Activated naive CD4-positive, alpha-beta T cell treated with anti-CD3 and anti-CD28 coated beads, Interleukin-2, amount 50 U/mL, for 16 hours (primary cell): ENCODE measurements around the gene LHX3.

Source experiments
- DNase-seq: peaks from one replicate; pipeline ENCODE4 v3.0.0-alpha.2; 2020

LHX3 gene

DNA sequence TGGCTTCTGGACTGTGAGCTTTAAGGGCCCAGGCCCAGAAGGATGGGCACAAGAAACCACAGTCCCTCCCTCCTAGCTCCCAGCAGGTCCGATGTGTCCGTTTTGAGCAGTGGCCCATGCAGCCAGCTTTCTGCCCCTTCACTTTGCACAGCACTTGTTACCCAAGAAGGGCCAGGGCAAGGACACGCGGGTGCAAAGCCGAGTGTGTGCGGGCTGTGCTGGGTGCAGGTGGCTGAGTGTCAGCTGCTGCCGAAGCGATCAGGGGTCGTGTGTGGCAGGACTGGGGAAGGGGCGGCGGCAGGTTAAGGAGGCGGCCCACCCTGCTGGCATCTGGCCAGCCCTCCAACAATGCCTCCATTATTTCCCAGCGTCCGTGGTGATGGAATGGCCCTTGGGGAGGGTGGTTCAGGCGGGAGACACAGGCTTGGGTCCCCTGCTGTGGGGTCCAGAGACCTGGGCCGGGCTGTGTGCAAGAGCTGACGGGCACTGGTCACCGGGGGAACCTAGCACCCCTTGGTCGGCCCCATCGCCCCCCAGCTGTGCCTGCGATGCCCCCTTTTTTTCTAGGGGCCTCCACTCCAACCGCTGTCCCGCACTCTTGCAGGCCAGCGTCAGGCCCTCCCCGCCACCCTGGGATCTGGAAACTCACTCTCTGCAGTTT, 653 bp downstream of the LHX3 start:
- DNase-seq: no peak

DNA sequence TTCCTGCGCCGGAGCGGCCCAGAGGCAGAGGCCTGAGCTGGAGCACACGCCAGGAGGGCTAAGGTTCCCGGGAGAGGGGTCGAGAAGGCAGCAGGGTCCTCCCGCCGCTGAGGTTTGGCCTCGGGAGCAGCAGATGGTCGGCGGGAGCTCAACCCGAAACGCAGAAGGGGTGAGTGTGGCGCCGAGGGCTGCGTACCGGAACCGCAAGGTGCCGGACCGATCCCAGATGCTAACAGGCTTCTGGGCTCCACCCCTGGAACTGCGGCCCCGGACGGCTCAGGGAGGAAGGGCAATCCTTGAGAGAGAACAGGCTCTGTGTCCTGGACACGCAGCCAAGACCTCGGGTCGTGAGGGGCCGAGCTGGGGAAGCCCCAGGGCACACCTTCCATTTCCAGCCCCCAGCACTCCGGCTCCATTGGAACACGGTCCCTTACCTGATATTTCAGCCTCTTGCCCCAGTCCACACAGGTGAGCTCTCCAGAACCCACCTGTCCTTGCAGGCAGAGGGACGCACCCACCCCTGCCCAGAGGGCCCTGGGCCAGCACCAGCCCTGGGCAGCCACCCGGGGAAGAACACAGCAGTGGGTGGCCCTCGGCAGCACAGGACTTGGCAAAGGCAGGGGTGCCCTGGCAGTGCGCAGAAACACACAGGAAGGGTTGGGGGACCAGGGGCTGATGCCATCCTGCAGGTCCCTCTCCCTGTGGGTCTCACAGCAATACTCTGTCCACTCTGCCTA, 1.4 kb downstream of the LHX3 start:
- DNase-seq: no peak

DNA sequence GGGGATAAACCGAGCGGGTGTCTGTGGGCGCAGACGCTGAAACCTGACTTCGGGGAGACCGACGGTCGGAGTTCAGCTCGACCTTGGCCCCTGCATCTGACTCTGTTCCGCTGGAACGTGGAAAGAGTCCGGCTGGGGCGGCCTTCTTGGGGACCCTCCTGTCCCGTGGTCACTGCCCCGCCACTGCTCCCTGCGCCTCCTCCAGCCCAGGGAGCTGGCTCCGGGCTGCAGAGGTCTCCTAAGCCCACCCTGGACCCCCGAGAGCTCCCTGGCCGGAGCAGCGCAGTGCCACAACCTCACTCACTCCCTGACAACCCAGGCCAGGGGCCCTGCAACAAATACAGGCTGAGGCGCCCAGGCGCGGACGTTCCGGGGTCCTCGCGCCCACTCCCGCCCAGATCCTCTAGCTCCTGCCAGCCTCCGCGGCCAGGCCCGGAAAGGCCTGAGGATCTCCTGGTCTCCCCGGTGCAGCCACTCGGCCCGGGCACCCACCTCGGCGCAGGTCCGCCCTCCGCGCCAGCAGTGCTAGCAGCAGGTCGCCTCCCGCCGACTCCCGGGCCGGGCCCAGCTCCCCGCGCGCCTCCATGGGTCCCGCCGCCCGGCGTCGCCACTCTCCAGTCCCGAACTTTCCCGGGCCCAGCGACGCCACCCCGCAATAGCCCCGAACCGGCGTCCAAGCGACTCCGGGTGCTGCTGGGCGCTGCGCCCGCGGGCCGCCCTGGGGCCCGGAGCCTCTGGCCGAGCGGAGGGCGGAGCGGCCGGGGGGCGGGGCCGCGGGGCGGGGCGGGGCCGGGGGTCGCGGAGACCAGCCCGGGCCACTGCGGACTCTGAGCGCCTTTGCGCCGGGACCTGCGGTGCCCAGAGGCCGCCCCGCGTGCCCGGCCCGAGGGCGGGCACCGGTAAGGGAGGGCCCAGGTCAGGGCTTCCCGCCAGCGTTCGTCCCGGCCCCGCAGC, 2.2 kb downstream of the LHX3 start:
- DNase-seq: no peak

DNA sequence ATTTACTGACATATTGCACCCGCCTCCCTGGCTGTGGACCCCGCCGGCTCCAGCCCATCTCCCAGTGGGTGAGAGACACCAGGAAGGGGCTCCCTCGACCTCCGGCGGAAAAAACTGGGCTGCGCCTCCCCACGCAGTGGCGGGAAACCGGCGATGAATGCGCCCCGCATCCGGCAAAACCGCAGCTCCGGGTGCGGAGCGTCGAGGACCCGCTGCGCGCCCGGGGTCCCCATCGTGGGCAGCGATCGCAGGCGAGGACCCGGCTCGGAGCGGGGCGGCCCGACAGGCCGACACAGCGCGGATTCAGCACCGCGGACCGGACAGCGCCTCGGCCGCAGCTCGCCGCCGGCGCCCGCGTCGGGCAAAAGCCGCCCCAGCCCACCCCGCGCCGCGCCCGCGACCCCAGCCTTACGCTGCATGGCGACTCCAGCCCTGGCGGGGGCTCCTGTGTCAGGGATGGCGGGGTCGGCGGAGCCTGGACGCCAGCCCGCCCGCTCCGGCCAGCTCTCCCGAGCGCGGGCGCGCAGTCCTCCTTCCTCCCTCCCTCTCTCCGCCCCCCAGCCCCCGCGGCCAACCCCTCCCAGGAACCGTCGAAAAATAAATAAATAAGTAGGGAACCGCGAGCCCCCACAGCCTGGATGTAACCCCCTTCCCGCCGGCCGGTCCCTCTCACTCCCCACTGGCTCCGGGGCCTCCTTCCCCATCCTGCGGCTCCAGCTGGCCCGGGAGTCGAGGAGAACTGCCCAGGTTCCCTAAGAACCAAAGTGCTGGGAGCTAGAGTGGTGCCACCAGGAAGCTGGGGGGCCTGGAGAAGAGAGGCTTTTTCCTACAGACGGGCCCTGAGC, 3.1 kb downstream of the LHX3 start:
- no peak for DNase-seq

DNA sequence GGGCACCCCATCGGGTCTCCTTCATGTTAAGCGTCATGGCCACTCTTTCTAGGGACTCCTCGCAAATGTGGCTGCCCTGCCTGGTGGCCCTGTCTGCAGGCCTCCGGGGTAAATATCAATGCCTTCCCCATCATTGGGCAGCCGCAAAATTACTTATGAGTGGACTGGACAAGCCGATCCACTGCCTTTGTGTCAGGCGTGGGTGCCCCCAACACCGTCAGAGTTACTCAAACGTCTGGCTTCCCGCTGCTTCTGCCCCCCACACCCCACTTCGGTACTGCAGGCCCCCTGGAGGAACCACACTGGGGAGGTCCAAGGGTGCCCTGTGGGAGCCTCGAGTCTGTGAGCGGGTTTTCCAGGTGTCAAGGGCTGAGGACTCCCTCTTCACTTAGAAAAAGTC, 3.8 kb downstream of the LHX3 start:
- DNase-seq: no peak

DNA sequence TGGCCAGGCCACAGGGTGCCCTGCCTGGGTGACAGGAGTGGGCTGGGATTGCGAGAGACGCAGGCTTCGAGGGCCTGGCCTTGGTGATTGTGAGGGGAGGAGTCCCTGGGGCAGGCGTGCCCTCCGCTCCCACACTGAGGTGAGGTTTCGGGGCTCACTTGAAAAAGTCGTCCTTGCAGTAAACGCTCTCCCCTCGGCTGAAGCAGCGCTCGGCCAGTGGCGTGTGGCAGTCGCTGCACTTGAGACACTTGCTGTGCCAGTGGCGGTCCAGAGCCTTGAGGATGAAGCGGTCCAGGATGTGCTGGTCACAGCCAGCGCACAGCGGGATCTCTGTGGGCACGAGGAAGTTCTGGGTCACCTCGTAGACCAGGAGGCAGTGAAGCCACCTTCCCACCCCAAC, 4.5 kb downstream of the LHX3 start:
- no peak for DNase-seq

DNA sequence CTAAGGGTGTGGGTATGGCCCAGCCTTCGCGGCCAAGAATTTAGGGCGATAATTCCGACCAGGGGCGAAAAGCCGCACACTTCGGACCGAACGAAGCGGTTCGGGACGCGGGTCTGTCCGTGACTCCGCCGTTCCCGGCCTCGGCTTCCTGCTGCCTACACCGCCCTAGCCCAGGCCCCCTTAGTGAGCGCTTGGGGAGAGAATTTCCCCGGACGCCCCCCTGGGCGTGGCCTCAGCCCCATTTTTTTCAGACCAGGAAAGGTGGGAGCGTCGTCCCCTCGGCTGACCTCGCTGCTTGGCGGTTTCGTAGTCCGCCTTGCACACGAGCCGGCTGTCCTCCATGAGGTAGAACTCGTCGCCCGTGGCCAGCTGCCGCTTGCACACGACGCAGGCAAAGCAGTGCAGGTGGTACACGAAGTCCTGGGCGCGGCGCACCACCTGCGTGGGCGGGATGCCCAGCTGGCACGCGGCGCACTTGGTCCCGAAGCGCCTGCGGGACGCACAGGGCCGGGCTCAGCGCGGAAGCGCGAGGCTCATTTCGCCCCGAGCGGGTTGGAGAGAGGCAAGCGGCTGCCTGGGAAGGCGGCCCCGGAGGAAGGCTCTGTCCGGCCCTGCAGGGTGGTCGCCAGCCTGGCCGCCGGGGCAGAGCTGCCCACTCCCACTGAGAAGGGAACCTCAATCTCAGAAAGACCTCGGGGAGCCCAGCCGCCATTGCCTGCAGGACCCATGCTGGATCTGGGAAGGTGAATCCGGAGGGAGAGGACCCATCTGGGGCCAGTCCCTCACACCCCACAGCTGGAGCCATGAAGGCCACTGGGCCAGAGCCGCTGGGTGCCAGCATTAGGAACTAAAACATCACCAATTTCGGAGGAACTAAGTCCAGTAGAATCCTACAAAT, 5.3 kb downstream of the LHX3 start:
- no peak for DNase-seq

DNA sequence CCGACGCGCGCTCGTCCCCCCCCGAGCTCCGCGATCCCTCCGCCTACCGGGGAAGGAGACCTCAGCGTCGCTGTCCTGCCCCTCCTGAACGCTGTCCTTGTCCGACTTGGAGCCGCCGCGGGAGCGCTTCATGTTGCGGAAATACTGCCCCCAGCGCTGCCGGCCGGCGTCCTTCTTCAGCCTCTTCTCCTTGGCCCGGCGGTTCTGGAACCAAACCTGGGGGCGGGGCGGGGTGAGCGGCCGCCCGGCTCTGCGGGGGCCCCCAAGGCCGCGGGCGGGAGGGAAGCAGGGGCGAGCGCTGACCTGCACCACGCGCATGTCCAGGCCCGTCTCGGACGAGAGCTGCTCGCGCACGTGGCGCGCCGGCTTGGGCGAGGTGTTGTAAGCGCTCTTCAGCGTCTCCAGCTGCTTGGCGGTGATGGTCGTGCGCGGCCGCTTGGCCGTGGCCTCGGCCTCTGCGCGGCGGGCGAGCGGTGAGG, 6.3 kb downstream of the LHX3 start:
- no peak for DNase-seq

DNA sequence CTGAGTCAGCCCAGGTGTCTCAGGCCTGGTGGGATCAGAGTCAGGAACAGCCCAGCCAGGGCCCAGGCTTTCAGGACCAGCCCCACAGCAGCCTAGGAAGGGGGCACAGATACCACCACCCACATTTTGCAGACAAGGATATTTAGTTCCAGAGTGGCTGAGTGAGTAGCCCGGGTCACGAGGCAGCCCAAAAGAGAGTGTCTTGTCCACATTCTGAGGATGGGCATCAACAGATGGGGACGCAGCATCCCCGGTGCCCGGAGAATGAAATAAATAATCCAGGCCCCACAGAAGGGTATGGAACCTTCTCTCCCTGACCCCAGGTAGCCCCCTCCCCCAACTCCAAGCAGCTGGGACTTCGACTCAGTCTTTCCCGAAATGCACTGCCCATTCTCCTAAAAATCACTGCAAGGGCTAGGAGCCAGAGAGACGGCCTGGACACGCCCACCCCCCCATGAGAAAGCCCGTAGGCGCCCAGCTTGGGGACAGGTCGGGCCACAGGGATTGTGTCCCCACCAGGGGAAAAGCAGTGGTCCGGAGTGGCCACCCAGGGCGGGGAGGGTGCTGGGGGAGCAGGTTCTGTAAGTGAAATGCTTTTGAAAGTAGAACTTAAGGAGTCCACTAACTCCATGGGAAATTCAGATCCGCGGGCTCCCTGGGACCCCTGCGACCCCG, 6.9 kb downstream of the LHX3 start:
- no peak for DNase-seq

DNA sequence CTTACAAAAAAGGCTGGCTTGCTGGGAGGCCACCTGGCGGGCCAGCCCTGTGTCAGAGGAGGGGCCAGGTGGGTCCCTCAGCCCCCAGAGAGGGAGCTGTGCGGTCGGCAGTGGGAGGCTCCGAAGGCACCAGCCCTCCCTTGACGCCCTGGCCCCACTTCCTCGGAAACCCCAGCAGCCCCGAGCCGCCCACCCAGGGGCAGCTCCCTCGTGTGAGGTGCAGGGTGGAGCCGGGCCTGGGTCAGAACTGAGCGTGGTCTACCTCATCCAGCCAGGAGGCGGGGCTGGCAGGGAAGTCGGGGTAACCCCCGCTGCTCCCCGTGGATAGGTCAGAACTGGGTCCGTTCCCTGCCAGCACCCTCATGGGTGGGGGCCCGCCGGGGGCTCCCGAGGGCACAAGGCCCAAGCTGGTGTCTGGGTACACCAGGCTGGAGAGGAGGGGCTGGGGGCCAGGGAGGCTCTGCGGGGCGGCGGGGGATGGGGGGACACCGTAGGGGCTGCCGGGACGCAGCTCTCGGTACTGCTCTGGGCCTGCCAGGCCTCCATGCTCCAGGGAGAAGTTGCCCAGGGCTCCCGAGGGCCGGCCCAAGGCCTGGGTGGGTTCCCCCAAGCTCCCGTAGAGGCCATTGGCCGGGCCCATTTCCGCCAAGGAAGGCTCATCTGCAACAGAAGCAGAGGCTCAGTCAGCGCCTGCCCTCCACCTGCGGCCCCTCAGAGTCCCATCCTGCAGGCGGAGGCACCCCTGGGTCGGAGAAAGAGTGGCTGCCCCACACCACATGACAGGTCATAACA, 7.6 kb downstream of the LHX3 start:
- no peak for DNase-seq

DNA sequence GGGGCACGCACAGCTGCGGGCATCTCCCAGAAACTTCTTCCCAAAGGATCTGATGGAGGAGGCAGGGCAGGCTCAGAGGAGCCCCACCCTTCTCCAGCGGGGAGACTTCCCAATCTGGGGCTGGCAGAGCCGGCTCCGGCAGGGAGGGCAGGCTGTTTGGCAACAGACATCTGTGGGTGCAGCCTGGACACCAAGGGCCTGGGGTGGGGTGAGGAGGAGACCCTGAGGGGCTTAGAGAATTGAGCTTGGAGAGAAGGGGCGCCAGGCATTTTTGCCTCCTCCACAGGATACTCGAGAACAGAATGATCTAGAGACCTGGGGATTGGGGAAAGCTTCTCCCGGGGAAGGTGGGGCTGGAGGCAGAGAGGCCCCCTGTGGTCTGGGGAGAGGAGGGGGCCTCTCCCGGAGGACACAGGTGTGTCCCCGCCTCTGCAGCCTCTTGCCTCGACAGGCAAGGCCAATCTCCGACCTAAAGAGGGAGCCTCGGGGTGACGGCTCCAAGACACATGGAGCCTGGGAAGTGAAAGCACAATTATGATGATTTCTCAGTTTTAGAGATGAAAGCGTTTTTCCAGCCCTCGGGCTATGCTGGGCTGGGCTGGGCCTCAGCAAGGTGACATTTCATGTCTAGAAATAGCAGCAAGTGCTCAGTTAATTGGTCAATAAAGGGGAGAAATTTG, 8.4 kb downstream of the LHX3 start:
- no peak for DNase-seq

DNA sequence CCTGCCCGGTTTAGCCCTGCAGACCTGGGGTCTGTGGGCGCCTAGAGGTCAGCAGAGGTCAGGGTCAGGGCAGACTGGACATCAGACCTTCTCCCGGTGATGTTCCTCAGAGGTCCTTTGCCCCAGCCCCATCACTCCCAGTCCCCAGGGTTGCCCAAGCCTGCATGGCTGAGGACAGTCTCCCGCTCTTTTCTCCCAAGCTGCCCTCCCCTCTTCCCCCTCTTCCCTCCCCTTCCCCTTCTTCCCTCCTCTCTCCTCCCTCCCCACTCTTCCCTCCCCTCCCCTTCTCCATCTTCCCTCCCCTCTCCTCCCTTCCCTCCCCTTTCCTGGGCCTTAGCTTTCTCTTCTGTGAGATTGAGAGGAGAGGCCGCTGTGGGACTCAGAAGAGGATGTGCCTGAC, 10.4 kb downstream of the LHX3 start:
- no peak for DNase-seq

DNA sequence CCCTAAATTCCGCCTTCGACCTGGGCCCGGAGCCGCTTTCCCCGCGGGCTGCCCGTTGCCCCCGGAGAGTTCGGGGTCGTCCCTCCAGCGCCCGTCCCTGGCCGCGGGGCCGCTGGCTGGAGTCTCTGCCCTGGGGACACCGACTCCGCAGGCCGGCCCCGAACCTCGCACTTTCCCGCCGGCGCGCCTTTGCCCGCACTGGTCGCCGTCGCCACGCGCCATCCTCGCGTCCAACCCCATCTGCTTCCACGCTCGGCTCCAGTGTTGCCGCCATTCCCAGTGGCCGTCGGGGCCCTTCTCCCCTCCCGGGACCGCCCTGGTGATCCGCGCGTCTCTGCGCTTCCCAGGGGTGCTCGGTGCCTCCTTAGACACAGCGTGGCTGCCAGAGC, 11.0 kb downstream of the LHX3 start:
- no peak for DNase-seq

DNA sequence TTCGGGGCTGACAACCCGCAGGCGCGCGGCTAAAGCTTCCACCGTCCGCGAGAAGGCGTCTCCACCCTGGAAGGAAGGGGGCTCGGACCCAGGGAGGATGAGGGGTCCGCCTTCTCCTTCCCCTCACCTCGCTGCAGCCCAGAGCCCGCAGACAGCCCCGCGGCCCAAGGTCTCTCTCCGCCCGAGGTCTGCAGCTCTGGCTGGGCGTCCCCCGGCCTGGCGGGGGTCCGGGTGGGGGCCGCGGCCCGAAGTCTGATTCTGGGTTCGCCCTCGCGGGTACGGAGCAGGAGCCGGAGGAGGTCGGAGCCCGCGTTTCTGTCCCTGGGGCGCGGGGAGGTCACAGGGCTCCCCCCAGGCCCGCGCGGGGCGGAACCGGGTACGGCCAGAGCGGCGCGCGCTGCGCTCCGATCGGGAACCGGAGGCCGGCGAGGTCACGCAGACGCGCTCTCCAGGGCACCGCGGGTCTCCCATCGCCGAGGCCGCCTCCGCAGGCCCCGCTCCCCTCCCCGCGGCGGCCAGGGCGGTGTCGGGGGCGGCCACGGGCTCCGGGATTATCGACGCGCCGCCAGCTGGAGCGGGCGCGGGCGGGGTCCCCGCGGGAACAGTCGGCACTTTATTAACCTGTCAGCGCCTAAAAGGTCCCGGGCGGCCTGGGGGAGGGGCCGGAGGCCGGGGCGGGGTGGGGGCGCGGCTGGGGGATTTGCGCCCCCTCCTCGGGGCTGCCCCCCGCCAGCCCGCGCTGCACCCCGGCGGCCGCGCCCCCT, 11.6 kb downstream of the LHX3 start:
- no peak for DNase-seq

DNA sequence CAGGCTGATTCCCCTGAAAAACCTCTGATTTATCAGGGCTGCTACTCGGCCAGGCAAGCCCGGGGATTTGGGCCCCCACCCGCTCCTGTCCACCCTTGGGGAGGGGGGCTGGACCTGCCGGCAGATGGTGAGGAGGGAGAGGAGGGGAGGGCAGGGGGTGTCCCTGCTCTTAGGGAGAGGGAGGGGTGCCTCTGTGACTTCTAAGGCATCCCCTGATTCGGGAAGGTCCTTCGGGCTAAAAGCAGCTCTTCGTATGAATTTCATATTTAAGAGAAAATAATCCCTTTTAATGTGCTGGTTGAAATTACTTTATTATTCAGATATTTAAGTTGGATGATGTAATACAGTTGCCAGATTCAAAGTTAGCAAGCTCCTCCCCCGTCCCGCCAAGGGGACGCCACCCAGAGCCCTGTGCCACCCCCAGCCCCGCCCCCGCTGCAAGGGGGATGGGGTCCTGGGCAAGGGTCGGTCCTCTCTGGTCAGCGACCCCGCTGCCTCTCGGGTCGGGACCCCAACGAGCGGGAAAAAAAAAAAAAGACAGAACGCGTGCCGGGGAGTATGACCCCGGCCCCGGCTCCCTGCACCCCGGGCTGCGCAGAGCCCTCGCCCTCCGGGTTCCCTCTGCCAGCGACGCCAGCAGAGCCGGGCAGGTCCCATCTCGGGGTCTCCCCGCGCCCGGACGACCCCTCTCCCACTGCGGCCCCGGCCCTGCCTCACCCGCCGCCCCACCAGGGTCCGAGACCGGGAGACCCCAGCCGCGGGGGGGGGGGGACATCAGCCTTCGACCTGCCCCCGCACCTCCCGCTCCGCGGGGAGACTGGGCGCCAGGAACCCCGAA, 12.4 kb downstream of the LHX3 start:
- no peak for DNase-seq

DNA sequence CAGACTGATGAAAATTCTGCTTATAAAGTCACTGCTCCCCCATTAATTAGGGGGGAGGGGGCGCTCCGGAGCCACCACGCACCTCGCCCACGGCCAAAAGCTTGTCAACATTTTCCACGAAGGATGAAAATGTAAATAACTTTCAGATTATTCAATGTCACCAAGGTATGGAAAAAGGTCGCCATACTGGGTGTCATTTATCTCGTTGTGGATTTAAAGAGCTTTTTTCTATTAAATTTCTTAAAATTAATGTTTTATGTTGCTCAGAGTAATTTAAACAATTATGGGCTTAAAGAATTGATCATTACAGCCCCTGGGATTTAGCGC, 13.0 kb downstream of the LHX3 start:
- DNase-seq: no peak

DNA sequence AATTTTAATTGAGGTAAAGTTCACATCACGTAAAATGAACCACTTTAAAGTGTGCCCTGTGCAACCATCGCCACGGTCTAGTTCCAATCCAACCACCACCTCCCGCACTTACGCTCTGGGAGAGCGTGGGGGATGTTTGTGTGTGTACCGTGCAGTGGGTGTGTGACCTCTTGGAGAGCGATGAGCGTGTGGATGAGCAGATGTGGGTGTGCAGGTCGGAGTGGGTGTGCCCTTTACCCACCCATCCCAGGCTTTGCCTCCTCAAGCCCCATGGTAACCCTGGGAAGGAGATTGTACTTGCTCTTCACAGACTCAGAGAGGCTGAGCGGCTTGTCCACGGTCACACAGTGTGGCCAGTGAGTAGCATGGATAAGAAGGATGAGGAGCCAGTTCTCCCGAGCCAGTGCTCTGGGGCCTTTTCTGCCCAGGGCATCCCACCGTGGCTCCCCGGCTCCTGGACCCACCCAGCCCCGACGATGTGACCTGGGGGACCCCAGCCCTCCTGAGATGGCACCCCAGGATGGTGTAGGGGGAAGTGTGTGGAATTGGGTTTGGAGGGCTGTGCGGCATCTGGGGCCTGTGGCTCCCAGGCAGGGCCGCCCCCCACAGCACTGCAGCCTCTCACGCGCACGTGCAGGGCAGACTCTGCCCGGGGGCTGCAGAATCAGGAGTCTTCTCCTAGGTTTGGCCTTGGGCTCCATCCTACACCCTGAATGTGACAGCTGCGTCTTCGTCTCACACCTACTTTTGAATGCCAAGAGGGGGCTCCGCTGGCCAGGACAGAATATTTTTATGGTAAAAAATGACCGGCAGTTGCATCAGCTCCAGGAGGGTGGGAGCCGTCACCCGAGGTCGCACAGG, 13.6 kb downstream of the LHX3 start:
- DNase-seq: no peak
